ENCODE data around the gene GCNT4. TPM values are rescaled to one million over a fixed set of nuclear protein-coding genes. Genes with fewer than 3 reads are reported as not detected.

Gene GCNT4
- total RNA-seq, 3 donors from 2014 or later (not counting 1 experiment from before 2014, with no cell fraction given), result 0.25 to 2.0 (median 0.52) TPM

- intact Hi-C loops (cut with micrococcal nuclease), result no loop called here
- Mint-ChIP-seq H3K27me3 (ENCODE audit: low read depth in 2 of 2) (peaks cover 4 to 11% of the 10 kb centered on the region in 2 donors), H3K4me3 (no peak overlapping the region), H3K27ac (no peak overlapping the region), H3K4me1 (peaks cover 18 to 19% of the 10 kb centered on the region in 2 donors), H3K36me3 (no peaks in the 10 kb centered on the region), H3K9me3 (no peaks in the 10 kb centered on the region)
- Histone ChIP-seq H3K4me1 (ENCODE audit: control insufficient read depth, insufficient read depth, low read length) (peaks cover 12% of the 10 kb centered on the region), H3K36me3 (ENCODE audit: control insufficient read depth, insufficient read depth, low read length) (no peaks in the 10 kb centered on the region), H3K27me3 (ENCODE audit: control insufficient read depth, insufficient read depth, low read length) (no peaks in the 10 kb centered on the region), H3K27ac (ENCODE audit: low read length) (no peak overlapping the region), H3K4me3 (ENCODE audit: low read length) (no peak overlapping the region), H3K9me3 (ENCODE audit: control insufficient read depth, insufficient read depth, low read length) (no peaks in the 10 kb centered on the region)
- TF ChIP-seq CTCF (IDR thresholded peaks at IDR 0.05), result no peak
- DNase-seq (no peak), ATAC-seq (no peak)
- WGBS (ENCODE audit: insufficient coverage), result 72% methylated on average over 2 of the region's 4 CpGs
Observed at GRCh38 chr5:75021800-75022199, 30.6 kb downstream of the GCNT4 start.

- no peaks in the 10 kb centered on the region for H3K27me3 ChIP-seq (ENCODE audit: control insufficient read depth, insufficient read depth, low read length)
- Mint-ChIP-seq H3K36me3 (no peaks in the 10 kb centered on the region), H3K4me1 (peaks cover 18 to 19% of the 10 kb centered on the region in 2 donors), H3K4me3 (no peak overlapping the region), H3K9me3 (no peaks in the 10 kb centered on the region), H3K27me3 (ENCODE audit: low read depth in 2 of 2) (peaks cover 4 to 6% of the 10 kb centered on the region in 2 donors), H3K27ac (no peak overlapping the region)
- no peak overlapping the region for H3K4me3 ChIP-seq (ENCODE audit: low read length)
- no peaks in the 10 kb centered on the region for H3K36me3 ChIP-seq (ENCODE audit: control insufficient read depth, insufficient read depth, low read length)
- DNase-seq (no peak), ATAC-seq (no peak)
- peaks cover 12% of the 10 kb centered on the region for H3K4me1 ChIP-seq (ENCODE audit: control insufficient read depth, insufficient read depth, low read length)
- no peak for TF ChIP-seq CTCF (IDR thresholded peaks at IDR 0.05)
- intact Hi-C loops (cut with micrococcal nuclease), result no loop called here
- no peak overlapping the region for H3K27ac ChIP-seq (ENCODE audit: low read length)
- H3K9me3 ChIP-seq (ENCODE audit: control insufficient read depth, insufficient read depth, low read length), result no peaks in the 10 kb centered on the region
- 70% methylated on average over 3 of the region's 3 CpGs for WGBS (ENCODE audit: insufficient coverage)
Observed at GRCh38 chr5:75021219-75021618, 31.1 kb downstream of the GCNT4 start.

- no peak overlapping the region for H3K27ac Mint-ChIP-seq
- H3K4me1 Mint-ChIP-seq, result peaks cover 18 to 19% of the 10 kb centered on the region in 2 donors
- H3K4me3 Mint-ChIP-seq, result no peak overlapping the region
- H3K27me3 Mint-ChIP-seq (ENCODE audit: low read depth in 2 of 2), result peaks cover 4 to 12% of the 10 kb centered on the region in 2 donors
- TF ChIP-seq CTCF (IDR thresholded peaks at IDR 0.05), result no peak
- no peaks in the 10 kb centered on the region for H3K27me3 ChIP-seq (ENCODE audit: control insufficient read depth, insufficient read depth, low read length)
- H3K27ac ChIP-seq (ENCODE audit: low read length), result no peak overlapping the region
- H3K9me3 ChIP-seq (ENCODE audit: control insufficient read depth, insufficient read depth, low read length), result no peaks in the 10 kb centered on the region
- no peaks in the 10 kb centered on the region for H3K36me3 ChIP-seq (ENCODE audit: control insufficient read depth, insufficient read depth, low read length)
- intact Hi-C loops (cut with micrococcal nuclease), result no loop called here
- no peaks in the 10 kb centered on the region for H3K36me3 Mint-ChIP-seq
- 87% methylated on average over 10 of the region's 10 CpGs for whole genome bisulfite sequencing (ENCODE audit: insufficient coverage)
- DNase-seq (no peak), ATAC-seq (no peak)
- no peaks in the 10 kb centered on the region for H3K9me3 Mint-ChIP-seq
- H3K4me1 ChIP-seq (ENCODE audit: control insufficient read depth, insufficient read depth, low read length), result peaks cover 12% of the 10 kb centered on the region
- H3K4me3 ChIP-seq (ENCODE audit: low read length), result no peak overlapping the region
Observed at GRCh38 chr5:75020016-75020656, 32.2 kb downstream of the GCNT4 start.
